H1 (cell line): ENCODE results near the gene PANX1. TPM values are rescaled to one million over a fixed set of nuclear protein-coding genes. Genes with fewer than 3 reads are reported as not detected.

ENCODE experiments used
- CTCF ChIA-PET: fragments of 300-600 bp; sonication (Branson Sonifier 250); formaldehyde crosslinking; loops from one replicate; lab custom pipeline; 2021; ENCODE audit not compliant: partially characterized antibody; lab: Charles Lee
- POLR2A ChIA-PET: fragments of 300-600 bp; sonication (Branson Sonifier 250); formaldehyde crosslinking; loops from one replicate; lab custom pipeline; 2021; ENCODE audit warnings: inconsistent platforms; ENCODE audit not compliant: partially characterized antibody; lab: Charles Lee
- DNase-seq, 2 experiments: peaks; one replicate each; pipeline versions ENCODE4 v3.0.0 to v3.0.0-alpha.2; 2010 to 2022; ENCODE audit warnings: low spot score in 2 of 2, low read depth in 1 of 2, mixed read lengths in 1 of 2
- FAIRE-seq: peaks from 2 replicates; lab custom pipeline; 2011; peaks lifted over from hg19 to GRCh38; lab: Jason Lieb, UNC
- H2AFZ ChIP-seq: 2 replicates; pipeline ENCODE4 v1.8.1; 2012; ENCODE audit warnings: low read length, inconsistent platforms
- H2AK5ac ChIP-seq: 2 replicates; pipeline ENCODE4 v1.6.1; 2013; ENCODE audit warnings: low read depth, low read length
- H2BK120ac ChIP-seq: replicated peaks from 2 replicates; pipeline ENCODE3; 2013; ENCODE audit warnings: low read depth, low read length, inconsistent platforms
- H2BK12ac ChIP-seq: 2 replicates; pipeline ENCODE4 v1.6.1; 2013; ENCODE audit warnings: low read depth, low read length
- H2BK15ac ChIP-seq: 2 replicates; pipeline ENCODE4 v1.6.1; 2013; ENCODE audit warnings: low read length
- H2BK20ac ChIP-seq: 2 replicates; pipeline ENCODE4 v1.6.1; 2013; ENCODE audit warnings: low read length
- H2BK5ac ChIP-seq: 2 replicates; pipeline ENCODE4 v1.6.1; 2013; ENCODE audit warnings: low read depth, low read length
- H3K14ac ChIP-seq: 2 replicates; pipeline ENCODE4 v1.6.1; 2013; ENCODE audit warnings: inconsistent platforms; ENCODE audit not compliant: insufficient read length
- H3K18ac ChIP-seq: 2 replicates; pipeline ENCODE4 v1.6.1; 2013; ENCODE audit warnings: low read length; ENCODE audit errors: extremely low read depth
- H3K23ac ChIP-seq: 2 replicates; pipeline ENCODE4 v1.6.1; 2013; ENCODE audit warnings: inconsistent platforms; ENCODE audit not compliant: insufficient read length
- H3K23me2 ChIP-seq: 2 replicates; pipeline ENCODE4 v1.6.1; 2013; ENCODE audit warnings: low read depth, low read length
- H3K27ac ChIP-seq: 2 replicates; pipeline ENCODE4 v1.6.1; 2011; ENCODE audit warnings: low read depth, low read length, inconsistent platforms
- H3K27me3 ChIP-seq, 4 experiments: replicated peaks in 1 of 4; 1 replicate in 1 of 4; 2 replicates in 3 of 4; pipeline versions ENCODE4 v1.6.1 to v1.8.1; 2011 to 2013; ENCODE audit warnings: low read length in 3 of 4, mild to moderate bottlenecking in 3 of 4, inconsistent platforms in 2 of 4, mixed read lengths in 2 of 4, moderate library complexity in 1 of 4; ENCODE audit not compliant: control insufficient read depth in 3 of 4, insufficient read depth in 3 of 4; ENCODE audit errors: extremely low read depth in 1 of 4
- H3K36me3 ChIP-seq, 4 experiments: 2 replicates each; pipeline versions ENCODE4 v1.6.1 to v1.8.1; 2011 to 2013; ENCODE audit warnings: mild to moderate bottlenecking in 4 of 4, low read length in 3 of 4, moderate library complexity in 2 of 4, control low read depth in 1 of 4, inconsistent platforms in 1 of 4; ENCODE audit not compliant: insufficient read depth in 4 of 4, control insufficient read depth in 2 of 4
- H3K4ac ChIP-seq: replicated peaks from 2 replicates; pipeline ENCODE3; 2013; ENCODE audit warnings: low read length, low read depth, mixed read lengths, inconsistent platforms; ENCODE audit not compliant: insufficient read length
- H3K4me1 ChIP-seq, 4 experiments: replicated peaks in 1 of 4; 1 replicate in 1 of 4; 2 replicates in 3 of 4; pipeline versions ENCODE4 v1.6.1 to v1.8.1; 2011 to 2013; ENCODE audit warnings: low read length in 3 of 4, inconsistent platforms in 2 of 4, mixed read lengths in 1 of 4; ENCODE audit not compliant: insufficient read depth in 4 of 4, control insufficient read depth in 3 of 4
- H3K4me2 ChIP-seq, 2 experiments: 2 replicates each; pipeline versions ENCODE4 v1.6.1 to v1.8.1; 2011 to 2013; ENCODE audit warnings: low read depth in 2 of 2, low read length in 2 of 2, control low read depth in 1 of 2, inconsistent platforms in 1 of 2, mild to moderate bottlenecking in 1 of 2; ENCODE audit not compliant: insufficient read depth in 1 of 2
- H3K4me3 ChIP-seq, 4 experiments: fragments of 200-600, 300-600 bp in 1 of 4; sonication (generic), shearing (Covaris generic), sonication (Bioruptor Twin) in 1 of 4; 2 replicates each; pipeline versions ENCODE4 v1.5.1 to v1.8.1; 2011 to 2016; ENCODE audit warnings: low read length in 4 of 4, low read depth in 3 of 4, control low read depth in 2 of 4, inconsistent platforms in 2 of 4, mild to moderate bottlenecking in 2 of 4, mixed read lengths in 1 of 4, moderate library complexity in 1 of 4; ENCODE audit not compliant: insufficient read depth in 2 of 4; ENCODE audit errors: extremely low read depth in 1 of 4
- H3K56ac ChIP-seq: replicated peaks from 2 replicates; pipeline ENCODE3; 2013; ENCODE audit warnings: low read depth, mild to moderate bottlenecking, mixed read lengths, low read length, inconsistent platforms; ENCODE audit not compliant: insufficient read length
- H3K79me1 ChIP-seq: 2 replicates; pipeline ENCODE4 v1.6.1; 2013; ENCODE audit warnings: low read depth, low read length, control low read depth
- H3K79me2 ChIP-seq, 2 experiments: 2 replicates each; pipeline versions ENCODE4 v1.6.1 to v1.8.1; 2012 to 2013; ENCODE audit warnings: low read length in 2 of 2, mild to moderate bottlenecking in 2 of 2, inconsistent platforms in 1 of 2; ENCODE audit not compliant: insufficient read depth in 2 of 2, control insufficient read depth in 1 of 2
- H3K9ac ChIP-seq, 4 experiments: replicated peaks in 1 of 4; 1 replicate in 1 of 4; 2 replicates in 3 of 4; pipeline versions ENCODE4 v1.6.1 to v1.8.1; 2011 to 2013; ENCODE audit warnings: low read depth in 3 of 4, low read length in 3 of 4, control low read depth in 2 of 4, mild to moderate bottlenecking in 2 of 4, moderate library complexity in 2 of 4, inconsistent platforms in 1 of 4; ENCODE audit errors: extremely low read depth in 1 of 4
- H3K9me3 ChIP-seq, 2 experiments: 2 replicates each; pipeline versions ENCODE4 v1.6.1 to v1.8.1; 2012 to 2013; ENCODE audit warnings: mild to moderate bottlenecking in 2 of 2, moderate library complexity in 2 of 2, control low read depth in 1 of 2, inconsistent platforms in 1 of 2, low read depth in 1 of 2, low read length in 1 of 2, mixed read lengths in 1 of 2; ENCODE audit not compliant: insufficient read depth in 2 of 2
- H4K20me1 ChIP-seq, 2 experiments: replicated peaks in 1 of 2; 2 replicates each; pipeline versions ENCODE3 to v1.8.1; 2011 to 2013; ENCODE audit warnings: inconsistent platforms in 2 of 2, low read length in 2 of 2, mild to moderate bottlenecking in 1 of 2; ENCODE audit not compliant: insufficient read depth in 2 of 2, control insufficient read depth in 1 of 2
- H4K5ac ChIP-seq: 2 replicates; pipeline ENCODE4 v1.6.1; 2013; ENCODE audit warnings: low read length, low read depth, mixed read lengths, inconsistent platforms; ENCODE audit not compliant: insufficient read length
- H4K8ac ChIP-seq: 2 replicates; pipeline ENCODE4 v1.8.0; 2013; ENCODE audit warnings: mild to moderate bottlenecking, moderate library complexity, low read length, inconsistent platforms; ENCODE audit not compliant: insufficient read depth; ENCODE audit errors: extremely low read depth
- H4K91ac ChIP-seq: replicated peaks from 2 replicates; pipeline ENCODE3; 2013; ENCODE audit warnings: low read length, mixed read lengths, inconsistent platforms; ENCODE audit not compliant: insufficient read length
- BACH1 ChIP-seq: IDR thresholded peaks from 2 replicates; pipeline ENCODE4 v1.6.1; 2012; ENCODE audit warnings: low read length, improper control_type of control experiment
- NRF1 ChIP-seq: IDR thresholded peaks from 2 replicates; pipeline ENCODE4 v1.6.1; 2011; ENCODE audit warnings: mild to moderate bottlenecking, low read depth, low read length, improper control_type of control experiment
- POU5F1 ChIP-seq: IDR thresholded peaks from 2 replicates; pipeline ENCODE4 v1.6.1; 2011; ENCODE audit warnings: low read depth, mild to moderate bottlenecking, low read length, moderate library complexity
- WGBS, 2 experiments: shearing (Covaris generic) in 1 of 2; methylation state at CpG; one replicate each; pipeline versions ENCODE4 v1.1.6 to v1.1.7; 2013 to 2015; ENCODE audit warnings: low lambda C conversion rate in 2 of 2, mixed read lengths in 2 of 2, inconsistent platforms in 1 of 2, low coverage in 1 of 2, missing lambda C conversion rate in 1 of 2; ENCODE audit not compliant: insufficient replicate concordance in 2 of 2, insufficient coverage in 1 of 2, insufficient read length in 1 of 2; ENCODE audit errors: extremely low coverage in 1 of 2, missing lambda C conversion rate in 1 of 2; 5-methylcytosine and 5-hydroxymethylcytosine counted together
- polyA plus RNA-seq, 7 experiments: library from polyadenylated mRNA; depleted of rRNA in 3 of 7; stranded (reverse) in 5 of 7; unstranded in 2 of 7; fragments of >200 nt in 5 of 7; fragments of 200-250 nt in 2 of 7; gene quantifications; 1 replicate in 5 of 7; 2 replicates in 1 of 7; 4 replicates in 1 of 7; pipeline versions ENCODE4 v1.2.1 to v1.2.3, GENCODE V29; 2011 to 2013; ENCODE audit warnings: missing spikeins in 2 of 7, mixed read lengths in 2 of 7
- total RNA-seq: library from RNA; stranded (reverse); fragmentation: NEBNext Ultra II Directional; extraction: Animal tissue kit (Norgen Biotek cat#: 25700); gene quantifications from 2 replicates; pipeline ENCODE4 v1.2.1, GENCODE V29; 2021

PANX1 gene
- total and polyA plus RNA-seq, 2 of the 8 experiments (the other 6 are each of a cell fraction or from before 2014, with no cell fraction given), result 15.9 to 35.2 TPM

- H3K14ac ChIP-seq, result no peak overlapping the region
- no peak overlapping the region for H4K8ac ChIP-seq
- no peaks in the 10 kb centered on the region for H3K27me3 ChIP-seq
- H3K79me2 ChIP-seq, result no peaks in the 10 kb centered on the region
- no peak overlapping the region for H2BK20ac ChIP-seq
- H3K4me1 ChIP-seq, result no peaks in the 10 kb centered on the region
- no peak overlapping the region for H3K9ac ChIP-seq
- H3K4ac ChIP-seq, result no peak overlapping the region
- WGBS, 2 experiments, result 92% methylated on average over 3 of the region's 3 CpGs; no CpG with 5 or more reads in 1 of the 2 experiments
- H3K9me3 ChIP-seq, result peaks cover 3 to 7% of the 10 kb centered on the region in 2 experiments; a peak in 2 of 4 replicates
- no peaks in the 10 kb centered on the region for H4K20me1 ChIP-seq
- H2BK120ac ChIP-seq, result no peak overlapping the region
- no peak overlapping the region for H3K23ac ChIP-seq
- ChIA-PET CTCF (interaction anchor here (0.8 to 4.9 kb wide), 5 partner anchors 11 to 328 kb away, joined by 3 to 22 read pairs (median 4); no protein-coding TSS in a partner anchor), POLR2A (interaction anchor here (1.5 kb wide), 1 partner anchor 14 kb away, joined by 5 read pairs; no protein-coding TSS in a partner anchor)
- H3K27ac ChIP-seq, result no peak overlapping the region
- H3K56ac ChIP-seq, result no peak overlapping the region
- H3K4me2 ChIP-seq, result no peak overlapping the region
- FAIRE-seq (no peak), DNase-seq (no peak)
- H2AK5ac ChIP-seq, result no peak overlapping the region
- no peak overlapping the region for H2BK12ac ChIP-seq
- H2BK5ac ChIP-seq, result no peak overlapping the region
- no peak overlapping the region for H4K91ac ChIP-seq
- no peak overlapping the region for H3K4me3 ChIP-seq
- H2AFZ ChIP-seq, result no peak overlapping the region
- H2BK15ac ChIP-seq, result no peak overlapping the region
- no peaks in the 10 kb centered on the region for H3K36me3 ChIP-seq
- no peaks in the 10 kb centered on the region for H3K23me2 ChIP-seq
- no peak overlapping the region for H4K5ac ChIP-seq
- TF ChIP-seq NRF1 (no peak), BACH1 (0 out of 2 replicates have a peak, but pooled peaks have one; percentile 29), POU5F1 (no peak)
- no peaks in the 10 kb centered on the region for H3K79me1 ChIP-seq
- H3K18ac ChIP-seq, result no peak overlapping the region
Measured at GRCh38 chr11:94224078-94224477, 95.4 kb downstream of the PANX1 start.

Other genes starting within 250 kb of the PANX1 start
- 0.09 and 0.19 TPM in 2 replicates for gene HEPHL1, start 107.5 kb upstream of the PANX1 start, total RNA-seq
- 0.02 and 0.11 TPM in 2 replicates for gene HEPHL1, start 107.5 kb upstream of the PANX1 start, polyA plus RNA-seq (2011; rRNA removed)
- not detected in 2 replicates for gene IZUMO1R, start 175.7 kb downstream of the PANX1 start, total RNA-seq
- gene IZUMO1R, start 175.7 kb downstream of the PANX1 start, polyA plus RNA-seq (2011; rRNA removed), result not detected in 2 replicates